WTC11 (cell line): ENCODE measurements around the gene PTPN7. TPM values are rescaled to one million over a fixed set of nuclear protein-coding genes. Genes with fewer than 3 reads are reported as not detected.

Experiments
- ATAC-seq: fragments of 200-7000 bp; cut with Tn5 transposase; 2 replicates; pipeline ENCODE4 v1.10.0; 2021; ENCODE audit warnings: mild to moderate bottlenecking, moderate library complexity
- CTCF ChIA-PET: fragments of 300-600 bp; sonication (Branson Sonifier 250); formaldehyde crosslinking; loops from one replicate; lab custom pipeline; 2021; ENCODE audit warnings: antibody characterized with exemption; lab: Charles Lee
- POLR2A ChIA-PET: fragments of 350-600 bp; sonication (Branson Sonifier 250); formaldehyde crosslinking; loops from one replicate; lab custom pipeline; 2021; ENCODE audit warnings: antibody characterized with exemption; lab: Charles Lee
- DNase-seq: peaks from one replicate; pipeline ENCODE4 v3.0.0; 2021; ENCODE audit warnings: low spot score
- H3K27ac Mint-ChIP-seq: 2 replicates; pipeline ENCODE4 v1.8.0; 2021; ENCODE audit warnings: mixed read lengths
- H3K27me3 Mint-ChIP-seq: 2 replicates; pipeline ENCODE4 v1.8.0; 2021; ENCODE audit warnings: low read depth, mild to moderate bottlenecking, moderate library complexity, mixed read lengths
- H3K36me3 Mint-ChIP-seq: 2 replicates; pipeline ENCODE4 v1.8.0; 2021; ENCODE audit warnings: mixed read lengths
- H3K4me1 Mint-ChIP-seq: 2 replicates; pipeline ENCODE4 v1.8.0; 2022; ENCODE audit warnings: mixed read lengths
- H3K4me3 Mint-ChIP-seq: 2 replicates; pipeline ENCODE4 v1.8.0; 2021; ENCODE audit warnings: mild to moderate bottlenecking, moderate library complexity, mixed read lengths
- H3K9me3 Mint-ChIP-seq: 2 replicates; pipeline ENCODE4 v1.8.0; 2021; ENCODE audit warnings: mixed read lengths
- ELF4 ChIP-seq: sonication (generic); formaldehyde crosslinking; IDR thresholded peaks from 2 replicates; pipeline ENCODE4 v1.8.1; 2022; ENCODE audit warnings: low read depth, mild to moderate bottlenecking, moderate library complexity, missing genetic modification reagents
- EMX1 ChIP-seq: fragments of 250-450 bp; sonication (Bioruptor Pico); IDR thresholded peaks from 2 replicates; pipeline ENCODE4 v1.8.0; 2021; ENCODE audit warnings: mild to moderate bottlenecking
- JUN ChIP-seq: sonication (generic); formaldehyde crosslinking; IDR thresholded peaks from 2 replicates; pipeline ENCODE4 v1.8.0; 2023; ENCODE audit warnings: mild to moderate bottlenecking, missing genetic modification reagents
- KAT7 ChIP-seq: sonication (generic); formaldehyde crosslinking; IDR thresholded peaks from 2 replicates; pipeline ENCODE4 v1.8.1; 2023; ENCODE audit warnings: missing genetic modification reagents, mild to moderate bottlenecking, borderline replicate concordance
- MXD4 ChIP-seq: fragments of 250-450 bp; sonication (Bioruptor Pico); IDR thresholded peaks from 2 replicates; pipeline ENCODE4 v1.8.0; 2021; ENCODE audit warnings: mild to moderate bottlenecking, moderate library complexity, borderline replicate concordance
- SMAD3 ChIP-seq: sonication (generic); formaldehyde crosslinking; IDR thresholded peaks from 2 replicates; pipeline ENCODE4 v1.8.0; 2022; ENCODE audit warnings: missing genetic modification reagents, mild to moderate bottlenecking, borderline replicate concordance
- TEAD1 ChIP-seq: sonication (generic); formaldehyde crosslinking; IDR thresholded peaks from 2 replicates; pipeline ENCODE4 v1.8.0; 2022; ENCODE audit warnings: mild to moderate bottlenecking, missing genetic modification reagents
- ZNF317 ChIP-seq: sonication (generic); formaldehyde crosslinking; IDR thresholded peaks from 2 replicates; pipeline ENCODE4 v1.8.1; 2023; ENCODE audit warnings: low read depth, mild to moderate bottlenecking, moderate library complexity, missing genetic modification reagents, borderline replicate concordance
- ZNF396 ChIP-seq: fragments of 250-450 bp; sonication (Bioruptor Pico); IDR thresholded peaks from 2 replicates; pipeline ENCODE4 v1.8.0; 2021; ENCODE audit warnings: mild to moderate bottlenecking, moderate library complexity, borderline replicate concordance
- ZNF423 ChIP-seq: fragments of 250-450 bp; sonication (Bioruptor Pico); IDR thresholded peaks from 2 replicates; pipeline ENCODE4 v2.1.2; 2022; ENCODE audit warnings: mild to moderate bottlenecking, moderate library complexity
- ZNF671 ChIP-seq: fragments of 250-450 bp; sonication (Bioruptor Pico); IDR thresholded peaks from 2 replicates; pipeline ENCODE4 v1.8.0; 2021; ENCODE audit warnings: mild to moderate bottlenecking
- total RNA-seq: library from RNA; stranded (reverse); gene quantifications from 3 replicates; pipeline ENCODE4 v1.2.3, GENCODE V29; 2021
- TF ChIP-seq, protein P1 (sequence below): sonication (generic); formaldehyde crosslinking; IDR thresholded peaks from 2 replicates; pipeline ENCODE4 v1.8.0; 2023; ENCODE audit warnings: mild to moderate bottlenecking, missing genetic modification reagents
- TF ChIP-seq, protein P2 (sequence below): fragments of 200-600 bp; IDR thresholded peaks from 2 replicates; pipeline ENCODE4 v1.8.0; 2022; ENCODE audit warnings: antibody characterized with exemption
- TF ChIP-seq, protein P3 (sequence below): sonication (generic); formaldehyde crosslinking; IDR thresholded peaks from 2 replicates; pipeline ENCODE4 v1.8.0; 2023; ENCODE audit warnings: missing genetic modification reagents, mild to moderate bottlenecking, borderline replicate concordance
- TF ChIP-seq, protein P4 (sequence below): fragments of 250-450 bp; sonication (Bioruptor Pico); IDR thresholded peaks from 2 replicates; pipeline ENCODE4 v1.8.0; 2021; ENCODE audit warnings: mild to moderate bottlenecking

The PTPN7 gene
- total RNA-seq, 1 experiment from 2014 or later: 0.98 TPM

GRCh38 chr1:202125611-202126010 lies 34.8 kb downstream of the PTPN7 start (continued):
- no peak for TF ChIP-seq MXD4 (CRISPR knock-in tag)
- TF ChIP-seq, protein P1, sequence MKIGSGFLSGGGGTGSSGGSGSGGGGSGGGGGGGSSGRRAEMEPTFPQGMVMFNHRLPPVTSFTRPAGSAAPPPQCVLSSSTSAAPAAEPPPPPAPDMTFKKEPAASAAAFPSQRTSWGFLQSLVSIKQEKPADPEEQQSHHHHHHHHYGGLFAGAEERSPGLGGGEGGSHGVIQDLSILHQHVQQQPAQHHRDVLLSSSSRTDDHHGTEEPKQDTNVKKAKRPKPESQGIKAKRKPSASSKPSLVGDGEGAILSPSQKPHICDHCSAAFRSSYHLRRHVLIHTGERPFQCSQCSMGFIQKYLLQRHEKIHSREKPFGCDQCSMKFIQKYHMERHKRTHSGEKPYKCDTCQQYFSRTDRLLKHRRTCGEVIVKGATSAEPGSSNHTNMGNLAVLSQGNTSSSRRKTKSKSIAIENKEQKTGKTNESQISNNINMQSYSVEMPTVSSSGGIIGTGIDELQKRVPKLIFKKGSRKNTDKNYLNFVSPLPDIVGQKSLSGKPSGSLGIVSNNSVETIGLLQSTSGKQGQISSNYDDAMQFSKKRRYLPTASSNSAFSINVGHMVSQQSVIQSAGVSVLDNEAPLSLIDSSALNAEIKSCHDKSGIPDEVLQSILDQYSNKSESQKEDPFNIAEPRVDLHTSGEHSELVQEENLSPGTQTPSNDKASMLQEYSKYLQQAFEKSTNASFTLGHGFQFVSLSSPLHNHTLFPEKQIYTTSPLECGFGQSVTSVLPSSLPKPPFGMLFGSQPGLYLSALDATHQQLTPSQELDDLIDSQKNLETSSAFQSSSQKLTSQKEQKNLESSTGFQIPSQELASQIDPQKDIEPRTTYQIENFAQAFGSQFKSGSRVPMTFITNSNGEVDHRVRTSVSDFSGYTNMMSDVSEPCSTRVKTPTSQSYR: no peak

GRCh38 chr1:202124142-202124541 lies 36.3 kb downstream of the PTPN7 start:
- ChIA-PET CTCF (interaction anchor here (0.5 to 14.3 kb wide), 4 partner anchors 10 to 143 kb away, joined by 3 to 149 read pairs (median 98); partner anchors contain the start of gene ELF3), POLR2A (no interaction called here)
- ATAC-seq (no peak), DNase-seq (no peak)
- no peaks in the 10 kb centered on the region; the same call in 1 of the 2 replicates for H3K27me3 Mint-ChIP-seq
- peaks cover 9% of the 10 kb centered on the region for H3K4me1 Mint-ChIP-seq
- no peak overlapping the region for H3K27ac Mint-ChIP-seq
- no peak overlapping the region for H3K4me3 Mint-ChIP-seq
- TF ChIP-seq ZNF317 (CRISPR knock-in tag) (no peak), SMAD3 (CRISPR knock-in tag) (no peak), KAT7 (CRISPR knock-in tag) (no peak), ZNF423 (CRISPR knock-in tag) (no peak), EMX1 (CRISPR knock-in tag) (no peak), ELF4 (CRISPR knock-in tag) (no peak), ZNF671 (no peak)
- TF ChIP-seq, protein P2, sequence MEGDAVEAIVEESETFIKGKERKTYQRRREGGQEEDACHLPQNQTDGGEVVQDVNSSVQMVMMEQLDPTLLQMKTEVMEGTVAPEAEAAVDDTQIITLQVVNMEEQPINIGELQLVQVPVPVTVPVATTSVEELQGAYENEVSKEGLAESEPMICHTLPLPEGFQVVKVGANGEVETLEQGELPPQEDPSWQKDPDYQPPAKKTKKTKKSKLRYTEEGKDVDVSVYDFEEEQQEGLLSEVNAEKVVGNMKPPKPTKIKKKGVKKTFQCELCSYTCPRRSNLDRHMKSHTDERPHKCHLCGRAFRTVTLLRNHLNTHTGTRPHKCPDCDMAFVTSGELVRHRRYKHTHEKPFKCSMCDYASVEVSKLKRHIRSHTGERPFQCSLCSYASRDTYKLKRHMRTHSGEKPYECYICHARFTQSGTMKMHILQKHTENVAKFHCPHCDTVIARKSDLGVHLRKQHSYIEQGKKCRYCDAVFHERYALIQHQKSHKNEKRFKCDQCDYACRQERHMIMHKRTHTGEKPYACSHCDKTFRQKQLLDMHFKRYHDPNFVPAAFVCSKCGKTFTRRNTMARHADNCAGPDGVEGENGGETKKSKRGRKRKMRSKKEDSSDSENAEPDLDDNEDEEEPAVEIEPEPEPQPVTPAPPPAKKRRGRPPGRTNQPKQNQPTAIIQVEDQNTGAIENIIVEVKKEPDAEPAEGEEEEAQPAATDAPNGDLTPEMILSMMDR: no peak
- TF ChIP-seq, protein P3, sequence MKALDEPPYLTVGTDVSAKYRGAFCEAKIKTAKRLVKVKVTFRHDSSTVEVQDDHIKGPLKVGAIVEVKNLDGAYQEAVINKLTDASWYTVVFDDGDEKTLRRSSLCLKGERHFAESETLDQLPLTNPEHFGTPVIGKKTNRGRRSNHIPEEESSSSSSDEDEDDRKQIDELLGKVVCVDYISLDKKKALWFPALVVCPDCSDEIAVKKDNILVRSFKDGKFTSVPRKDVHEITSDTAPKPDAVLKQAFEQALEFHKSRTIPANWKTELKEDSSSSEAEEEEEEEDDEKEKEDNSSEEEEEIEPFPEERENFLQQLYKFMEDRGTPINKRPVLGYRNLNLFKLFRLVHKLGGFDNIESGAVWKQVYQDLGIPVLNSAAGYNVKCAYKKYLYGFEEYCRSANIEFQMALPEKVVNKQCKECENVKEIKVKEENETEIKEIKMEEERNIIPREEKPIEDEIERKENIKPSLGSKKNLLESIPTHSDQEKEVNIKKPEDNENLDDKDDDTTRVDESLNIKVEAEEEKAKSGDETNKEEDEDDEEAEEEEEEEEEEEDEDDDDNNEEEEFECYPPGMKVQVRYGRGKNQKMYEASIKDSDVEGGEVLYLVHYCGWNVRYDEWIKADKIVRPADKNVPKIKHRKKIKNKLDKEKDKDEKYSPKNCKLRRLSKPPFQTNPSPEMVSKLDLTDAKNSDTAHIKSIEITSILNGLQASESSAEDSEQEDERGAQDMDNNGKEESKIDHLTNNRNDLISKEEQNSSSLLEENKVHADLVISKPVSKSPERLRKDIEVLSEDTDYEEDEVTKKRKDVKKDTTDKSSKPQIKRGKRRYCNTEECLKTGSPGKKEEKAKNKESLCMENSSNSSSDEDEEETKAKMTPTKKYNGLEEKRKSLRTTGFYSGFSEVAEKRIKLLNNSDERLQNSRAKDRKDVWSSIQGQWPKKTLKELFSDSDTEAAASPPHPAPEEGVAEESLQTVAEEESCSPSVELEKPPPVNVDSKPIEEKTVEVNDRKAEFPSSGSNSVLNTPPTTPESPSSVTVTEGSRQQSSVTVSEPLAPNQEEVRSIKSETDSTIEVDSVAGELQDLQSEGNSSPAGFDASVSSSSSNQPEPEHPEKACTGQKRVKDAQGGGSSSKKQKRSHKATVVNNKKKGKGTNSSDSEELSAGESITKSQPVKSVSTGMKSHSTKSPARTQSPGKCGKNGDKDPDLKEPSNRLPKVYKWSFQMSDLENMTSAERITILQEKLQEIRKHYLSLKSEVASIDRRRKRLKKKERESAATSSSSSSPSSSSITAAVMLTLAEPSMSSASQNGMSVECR (CRISPR knock-in tag): no peak
- H3K36me3 Mint-ChIP-seq: no peaks in the 10 kb centered on the region
- H3K9me3 Mint-ChIP-seq: no peaks in the 10 kb centered on the region

- ChIA-PET POLR2A (no interaction called here), CTCF (interaction anchor here (0.6 to 14.3 kb wide), 15 partner anchors 10 to 228 kb away, joined by 3 to 149 read pairs (median 5); partner anchors contain the start of gene ELF3)
- H3K36me3 Mint-ChIP-seq: no peaks in the 10 kb centered on the region
- H3K4me1 Mint-ChIP-seq: peaks cover 9% of the 10 kb centered on the region
- no peak for TF ChIP-seq JUN
- TF ChIP-seq, protein P4, sequence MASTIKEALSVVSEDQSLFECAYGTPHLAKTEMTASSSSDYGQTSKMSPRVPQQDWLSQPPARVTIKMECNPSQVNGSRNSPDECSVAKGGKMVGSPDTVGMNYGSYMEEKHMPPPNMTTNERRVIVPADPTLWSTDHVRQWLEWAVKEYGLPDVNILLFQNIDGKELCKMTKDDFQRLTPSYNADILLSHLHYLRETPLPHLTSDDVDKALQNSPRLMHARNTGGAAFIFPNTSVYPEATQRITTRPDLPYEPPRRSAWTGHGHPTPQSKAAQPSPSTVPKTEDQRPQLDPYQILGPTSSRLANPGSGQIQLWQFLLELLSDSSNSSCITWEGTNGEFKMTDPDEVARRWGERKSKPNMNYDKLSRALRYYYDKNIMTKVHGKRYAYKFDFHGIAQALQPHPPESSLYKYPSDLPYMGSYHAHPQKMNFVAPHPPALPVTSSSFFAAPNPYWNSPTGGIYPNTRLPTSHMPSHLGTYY: no peak
- TF ChIP-seq TEAD1 (CRISPR knock-in tag): no peak
- no peak for TF ChIP-seq ZNF317 (CRISPR knock-in tag)
- TF ChIP-seq ZNF396 (CRISPR knock-in tag): no peak
- H3K27ac Mint-ChIP-seq: no peak overlapping the region
- no peaks in the 10 kb centered on the region for H3K9me3 Mint-ChIP-seq
- no peaks in the 10 kb centered on the region; the same call in 1 of the 2 replicates for H3K27me3 Mint-ChIP-seq
- no peak overlapping the region for H3K4me3 Mint-ChIP-seq
- ATAC-seq (no peak), DNase-seq (no peak)
Observed at GRCh38 chr1:202123336-202123813, 37.0 kb downstream of the PTPN7 start.
